A673 (cell line): Measurements from ENCODE around the gene STEAP3.

Experiments used
- EZH2 ChIP-seq: fragments of 200-600 bp; sonication (generic); IDR thresholded peaks from 2 replicates; pipeline ENCODE4 v1.6.1; 2017; ENCODE audit warnings: borderline replicate concordance, low read depth, mild to moderate bottlenecking, mixed read lengths, antibody characterized with exemption, low read length; ENCODE audit not compliant: poor library complexity, severe bottlenecking
- TF ChIP-seq, protein P1 (sequence below): fragments of 300-800, 200-600 bp; sonication (generic); conservative IDR thresholded peaks from 2 replicates; pipeline ENCODE4 v1.5.1; 2017; ENCODE audit warnings: low read depth, mild to moderate bottlenecking, antibody characterized with exemption, low read length, moderate library complexity, mixed read lengths

DNA sequence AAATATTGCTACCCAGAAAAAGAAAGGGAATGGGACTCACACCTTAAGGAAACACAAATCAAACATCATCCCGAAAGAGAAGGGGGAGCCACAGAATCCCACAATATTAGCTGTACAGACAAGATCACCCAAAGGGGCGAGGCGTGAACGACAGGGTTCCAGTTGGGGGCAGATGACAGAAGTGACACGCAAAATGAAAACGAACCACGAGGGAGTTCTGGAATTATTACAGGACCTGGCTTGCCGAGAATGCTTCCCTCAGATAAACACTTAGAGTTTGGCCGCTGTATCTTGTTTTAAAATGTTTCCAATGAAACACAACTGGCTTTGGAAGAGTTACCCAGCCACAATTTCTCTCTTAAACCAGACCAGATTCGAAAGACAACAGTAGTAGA lies 82.6 kb downstream of the STEAP3 start:
- TF ChIP-seq, protein P1, sequence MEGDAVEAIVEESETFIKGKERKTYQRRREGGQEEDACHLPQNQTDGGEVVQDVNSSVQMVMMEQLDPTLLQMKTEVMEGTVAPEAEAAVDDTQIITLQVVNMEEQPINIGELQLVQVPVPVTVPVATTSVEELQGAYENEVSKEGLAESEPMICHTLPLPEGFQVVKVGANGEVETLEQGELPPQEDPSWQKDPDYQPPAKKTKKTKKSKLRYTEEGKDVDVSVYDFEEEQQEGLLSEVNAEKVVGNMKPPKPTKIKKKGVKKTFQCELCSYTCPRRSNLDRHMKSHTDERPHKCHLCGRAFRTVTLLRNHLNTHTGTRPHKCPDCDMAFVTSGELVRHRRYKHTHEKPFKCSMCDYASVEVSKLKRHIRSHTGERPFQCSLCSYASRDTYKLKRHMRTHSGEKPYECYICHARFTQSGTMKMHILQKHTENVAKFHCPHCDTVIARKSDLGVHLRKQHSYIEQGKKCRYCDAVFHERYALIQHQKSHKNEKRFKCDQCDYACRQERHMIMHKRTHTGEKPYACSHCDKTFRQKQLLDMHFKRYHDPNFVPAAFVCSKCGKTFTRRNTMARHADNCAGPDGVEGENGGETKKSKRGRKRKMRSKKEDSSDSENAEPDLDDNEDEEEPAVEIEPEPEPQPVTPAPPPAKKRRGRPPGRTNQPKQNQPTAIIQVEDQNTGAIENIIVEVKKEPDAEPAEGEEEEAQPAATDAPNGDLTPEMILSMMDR, result no peak
- no peak for TF ChIP-seq EZH2
